ENCODE measurements around the gene RBP7. TPM values are rescaled to one million over a fixed set of nuclear protein-coding genes. Genes with fewer than 3 reads are reported as not detected.

Gene RBP7
- total and polyA plus RNA-seq, 10 of the 15 experiments (the other 5 are each of a cell fraction or from before 2014, with no cell fraction given): 0.20 TPM; not detected in 9

DNA sequence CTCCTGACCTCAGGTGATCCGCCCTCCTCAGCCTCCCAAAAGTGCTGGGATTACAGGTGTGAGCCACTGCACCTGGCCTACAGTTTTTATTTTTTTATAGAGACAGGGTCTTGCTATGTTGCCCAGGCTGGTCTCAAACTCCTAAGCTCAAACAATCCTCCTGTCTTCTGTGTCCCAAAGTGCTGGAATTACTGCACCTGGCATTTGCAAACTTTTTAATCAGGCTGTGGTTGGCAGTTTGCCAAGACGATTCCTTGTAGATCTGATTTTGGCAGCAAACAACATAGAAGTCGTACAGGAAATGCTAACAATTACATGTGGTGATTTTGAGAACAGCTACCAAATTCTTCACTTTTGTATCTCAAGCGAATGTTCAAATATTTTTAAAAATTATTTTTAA is 10.1 kb downstream of the RBP7 start:
- in situ Hi-C loops (cut with MboI): no loop called here
- DNase-seq (ENCODE audit: low read depth, low spot score) (no peak), FAIRE-seq (no peak), ATAC-seq (no peak)
- Histone ChIP-seq H2AFZ (ENCODE audit: control insufficient read depth, low read depth, low read length) (no peak overlapping the region), H3K4me2 (ENCODE audit: control insufficient read depth, insufficient read depth) (no peak overlapping the region), H3K79me2 (ENCODE audit: control insufficient read depth, insufficient read depth, low read length) (no peaks in the 10 kb centered on the region), H4K20me1 (ENCODE audit: control insufficient read depth, insufficient read depth) (no peaks in the 10 kb centered on the region), H3K4me1 (ENCODE audit: control insufficient read depth, insufficient read depth, low read length) (no peaks in the 10 kb centered on the region), H3K27me3 (replicated peaks in 1 of 2; ENCODE audit: control insufficient read depth in 2 of 2, insufficient read depth in 2 of 2, low read length in 1 of 2) (no peaks in the 10 kb centered on the region), H3K36me3 (ENCODE audit: control insufficient read depth in 2 of 2, insufficient read depth in 2 of 2, low read length in 1 of 2) (no peaks in the 10 kb centered on the region), H3K27ac (ENCODE audit: control insufficient read depth, insufficient read depth) (no peak overlapping the region), H3K4me3 (no peak overlapping the region), H3K9ac (ENCODE audit: control insufficient read depth, insufficient read depth, low read length) (no peak overlapping the region), H3K9me3 (replicated peaks; ENCODE audit: control insufficient read depth, insufficient read depth, low read length) (no peaks in the 10 kb centered on the region)
- CTCF ChIA-PET: no interaction called here
- SMC1A ChIA-PET (ENCODE audit: uncharacterized antibody, unreplicated experiment): no interaction called here
- intact Hi-C loops (cut with micrococcal nuclease; ENCODE audit: unreplicated experiment): no loop called here
- no TSS peak for BruUV-seq (replicated peaks)
- POLR2A ChIA-PET: no interaction called here
- WGBS (ENCODE audit: insufficient coverage, insufficient replicate concordance, low lambda C conversion rate, missing lambda C conversion rate): 37% methylated on average over 4 of the region's 4 CpGs
- TF ChIP-seq BACH1 (IDR thresholded peaks at IDR 0.05; ENCODE audit: borderline replicate concordance): no peak
- RAD21 ChIA-PET (ENCODE audit: unreplicated experiment): no interaction called here

DNA sequence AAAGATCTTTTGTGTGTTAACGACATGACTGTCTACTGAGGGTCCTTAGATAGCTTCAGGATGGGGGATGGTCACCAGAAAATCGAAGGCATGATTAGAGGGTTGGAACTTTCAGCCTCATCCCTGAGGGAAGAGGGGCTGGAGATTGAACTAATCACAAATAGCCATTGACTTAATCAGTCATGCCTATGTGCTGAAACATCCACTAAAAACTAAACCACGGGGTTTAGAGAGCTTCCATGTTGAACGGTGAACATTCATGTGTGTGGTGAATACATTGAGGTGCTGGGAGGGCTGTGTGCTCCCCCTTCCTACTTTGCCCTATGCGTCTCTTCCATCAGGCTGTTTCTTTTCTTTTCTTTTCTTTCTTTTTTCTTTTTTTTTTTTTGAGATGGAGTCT is 17.0 kb downstream of the RBP7 start:
- WGBS (ENCODE audit: insufficient coverage, insufficient replicate concordance, low lambda C conversion rate, missing lambda C conversion rate): 36% methylated on average over 5 of the region's 5 CpGs
- Histone ChIP-seq H3K36me3 (ENCODE audit: control insufficient read depth in 2 of 2, insufficient read depth in 2 of 2, low read length in 1 of 2) (no peaks in the 10 kb centered on the region), H3K9ac (ENCODE audit: control insufficient read depth, insufficient read depth, low read length) (no peak overlapping the region), H3K4me3 (no peak overlapping the region), H3K27ac (ENCODE audit: control insufficient read depth, insufficient read depth) (no peak overlapping the region), H2AFZ (ENCODE audit: control insufficient read depth, low read depth, low read length) (no peak overlapping the region), H3K27me3 (replicated peaks in 1 of 2; ENCODE audit: control insufficient read depth in 2 of 2, insufficient read depth in 2 of 2, low read length in 1 of 2) (no peaks in the 10 kb centered on the region), H3K4me2 (ENCODE audit: control insufficient read depth, insufficient read depth) (no peak overlapping the region), H3K4me1 (ENCODE audit: control insufficient read depth, insufficient read depth, low read length) (no peaks in the 10 kb centered on the region), H3K79me2 (ENCODE audit: control insufficient read depth, insufficient read depth, low read length) (no peaks in the 10 kb centered on the region), H3K9me3 (replicated peaks; ENCODE audit: control insufficient read depth, insufficient read depth, low read length) (no peaks in the 10 kb centered on the region), H4K20me1 (ENCODE audit: control insufficient read depth, insufficient read depth) (no peaks in the 10 kb centered on the region)
- RAD21 ChIA-PET (ENCODE audit: unreplicated experiment): no interaction called here
- in situ Hi-C loops (cut with MboI) (no loop called here), intact Hi-C loops (cut with micrococcal nuclease; ENCODE audit: unreplicated experiment) (no loop called here)
- ATAC-seq: no peak
- CTCF ChIA-PET: no interaction called here
- no TSS peak for BruUV-seq (replicated peaks)
- POLR2A ChIA-PET: no interaction called here
- SMC1A ChIA-PET (ENCODE audit: uncharacterized antibody, unreplicated experiment): interaction anchor here (0.7 kb wide), 1 partner anchor 323 kb away, joined by 3 read pairs; no protein-coding TSS in a partner anchor
- FAIRE-seq: no peak
- DNase-seq (ENCODE audit: low read depth, low spot score): no peak
- TF ChIP-seq, protein P1, sequence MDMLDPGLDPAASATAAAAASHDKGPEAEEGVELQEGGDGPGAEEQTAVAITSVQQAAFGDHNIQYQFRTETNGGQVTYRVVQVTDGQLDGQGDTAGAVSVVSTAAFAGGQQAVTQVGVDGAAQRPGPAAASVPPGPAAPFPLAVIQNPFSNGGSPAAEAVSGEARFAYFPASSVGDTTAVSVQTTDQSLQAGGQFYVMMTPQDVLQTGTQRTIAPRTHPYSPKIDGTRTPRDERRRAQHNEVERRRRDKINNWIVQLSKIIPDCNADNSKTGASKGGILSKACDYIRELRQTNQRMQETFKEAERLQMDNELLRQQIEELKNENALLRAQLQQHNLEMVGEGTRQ (IDR thresholded peaks at IDR 0.05; ENCODE audit: borderline replicate concordance, low read depth, low read length): no peak
- TF ChIP-seq ZZZ3 (IDR thresholded peaks at IDR 0.05; ENCODE audit: control insufficient read depth, insufficient read length, low read depth): no peak
